Progenitor cell of endocrine pancreas (in vitro differentiated cells): ENCODE data around the gene SOX18. TPM values are rescaled to one million over a fixed set of nuclear protein-coding genes. Genes with fewer than 3 reads are reported as not detected.

ENCODE experiments used
- DNase-seq: peaks from one replicate; pipeline ENCODE4 v3.0.0; 2021; ENCODE audit warnings: low spot score; ENCODE audit not compliant: unreplicated experiment
- H3K27ac Mint-ChIP-seq: 2 replicates; pipeline ENCODE4 v1.8.0; 2021; ENCODE audit warnings: mild to moderate bottlenecking, moderate library complexity, mixed read lengths
- H3K27me3 Mint-ChIP-seq: 2 replicates; pipeline ENCODE4 v1.8.0; 2021; ENCODE audit warnings: mixed read lengths
- H3K36me3 Mint-ChIP-seq: 2 replicates; pipeline ENCODE4 v1.8.0; 2022; ENCODE audit warnings: mixed read lengths; ENCODE audit not compliant: insufficient read depth
- H3K4me1 Mint-ChIP-seq: 2 replicates; pipeline ENCODE4 v1.8.0; 2021; ENCODE audit warnings: low read depth, mixed read lengths
- H3K4me3 Mint-ChIP-seq: 2 replicates; pipeline ENCODE4 v1.8.0; 2021; ENCODE audit warnings: low read depth, mild to moderate bottlenecking, moderate library complexity, mixed read lengths
- H3K9me3 Mint-ChIP-seq: 2 replicates; pipeline ENCODE4 v1.8.0; 2021; ENCODE audit warnings: low read depth, mixed read lengths
- total RNA-seq: library from RNA; stranded (reverse); gene quantifications from 2 replicates; pipeline ENCODE4 v1.2.1, GENCODE V29; 2021
- TF ChIP-seq, protein P1 (sequence below): fragments of 200-600 bp; sonication (generic); IDR thresholded peaks from one replicate; pipeline ENCODE4 v1.5.0; 2021; ENCODE audit warnings: antibody characterized with exemption, mild to moderate bottlenecking; ENCODE audit not compliant: unreplicated experiment

Gene SOX18
- total RNA-seq, 1 donor from 2014 or later = not detected

DNA sequence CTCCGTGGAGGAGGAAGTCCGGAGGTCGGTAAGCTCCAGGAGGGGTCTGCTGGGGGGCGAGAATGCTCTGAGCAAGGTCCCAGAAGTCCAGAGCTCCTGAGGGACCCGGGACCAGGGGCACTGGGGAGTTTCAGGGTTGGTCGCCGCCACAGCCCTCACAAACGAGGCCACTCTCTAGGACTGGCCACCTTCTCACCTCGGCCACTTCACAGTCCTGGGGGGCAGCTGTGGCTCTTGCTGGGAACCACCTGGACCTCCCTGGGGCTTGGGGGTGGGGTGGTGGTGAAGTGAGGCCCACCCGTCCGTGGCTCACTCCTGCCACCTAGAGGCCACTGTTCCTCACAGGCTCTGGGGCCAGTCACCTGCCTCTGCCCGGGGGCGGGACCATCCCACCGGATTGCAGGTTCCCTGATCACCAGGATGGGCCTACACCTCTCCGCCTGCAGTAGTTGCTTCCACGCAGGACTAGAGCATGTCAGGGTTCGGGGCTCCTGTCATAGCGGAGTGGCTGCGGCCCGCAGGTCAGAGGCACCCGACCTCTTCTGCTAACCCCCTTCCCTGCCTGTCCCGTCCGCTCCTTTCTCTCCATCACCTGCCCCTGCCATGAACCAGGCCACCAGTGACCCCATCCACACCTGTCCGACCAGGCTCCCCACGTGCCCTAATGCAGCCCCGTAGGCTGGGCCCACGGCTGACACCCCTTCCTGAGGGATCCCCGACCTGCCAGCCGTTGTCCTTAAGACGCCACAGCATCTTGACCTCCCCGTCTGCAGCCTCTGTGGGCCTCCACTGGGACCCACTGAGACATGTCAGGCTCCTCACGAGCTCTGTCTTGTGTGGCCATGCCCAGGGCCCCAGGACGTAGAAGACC is 8.4 kb upstream of the SOX18 start:
- H3K27ac Mint-ChIP-seq = no peak overlapping the region
- no peaks in the 10 kb centered on the region for H3K9me3 Mint-ChIP-seq
- TF ChIP-seq, protein P1, sequence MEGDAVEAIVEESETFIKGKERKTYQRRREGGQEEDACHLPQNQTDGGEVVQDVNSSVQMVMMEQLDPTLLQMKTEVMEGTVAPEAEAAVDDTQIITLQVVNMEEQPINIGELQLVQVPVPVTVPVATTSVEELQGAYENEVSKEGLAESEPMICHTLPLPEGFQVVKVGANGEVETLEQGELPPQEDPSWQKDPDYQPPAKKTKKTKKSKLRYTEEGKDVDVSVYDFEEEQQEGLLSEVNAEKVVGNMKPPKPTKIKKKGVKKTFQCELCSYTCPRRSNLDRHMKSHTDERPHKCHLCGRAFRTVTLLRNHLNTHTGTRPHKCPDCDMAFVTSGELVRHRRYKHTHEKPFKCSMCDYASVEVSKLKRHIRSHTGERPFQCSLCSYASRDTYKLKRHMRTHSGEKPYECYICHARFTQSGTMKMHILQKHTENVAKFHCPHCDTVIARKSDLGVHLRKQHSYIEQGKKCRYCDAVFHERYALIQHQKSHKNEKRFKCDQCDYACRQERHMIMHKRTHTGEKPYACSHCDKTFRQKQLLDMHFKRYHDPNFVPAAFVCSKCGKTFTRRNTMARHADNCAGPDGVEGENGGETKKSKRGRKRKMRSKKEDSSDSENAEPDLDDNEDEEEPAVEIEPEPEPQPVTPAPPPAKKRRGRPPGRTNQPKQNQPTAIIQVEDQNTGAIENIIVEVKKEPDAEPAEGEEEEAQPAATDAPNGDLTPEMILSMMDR = peak; percentile 87
- H3K4me1 Mint-ChIP-seq = peaks cover 11% of the 10 kb centered on the region
- H3K4me3 Mint-ChIP-seq = no peak overlapping the region
- peak; percentile 86 for DNase-seq
- peaks cover 16% of the 10 kb centered on the region for H3K27me3 Mint-ChIP-seq
- no peaks in the 10 kb centered on the region for H3K36me3 Mint-ChIP-seq

DNA sequence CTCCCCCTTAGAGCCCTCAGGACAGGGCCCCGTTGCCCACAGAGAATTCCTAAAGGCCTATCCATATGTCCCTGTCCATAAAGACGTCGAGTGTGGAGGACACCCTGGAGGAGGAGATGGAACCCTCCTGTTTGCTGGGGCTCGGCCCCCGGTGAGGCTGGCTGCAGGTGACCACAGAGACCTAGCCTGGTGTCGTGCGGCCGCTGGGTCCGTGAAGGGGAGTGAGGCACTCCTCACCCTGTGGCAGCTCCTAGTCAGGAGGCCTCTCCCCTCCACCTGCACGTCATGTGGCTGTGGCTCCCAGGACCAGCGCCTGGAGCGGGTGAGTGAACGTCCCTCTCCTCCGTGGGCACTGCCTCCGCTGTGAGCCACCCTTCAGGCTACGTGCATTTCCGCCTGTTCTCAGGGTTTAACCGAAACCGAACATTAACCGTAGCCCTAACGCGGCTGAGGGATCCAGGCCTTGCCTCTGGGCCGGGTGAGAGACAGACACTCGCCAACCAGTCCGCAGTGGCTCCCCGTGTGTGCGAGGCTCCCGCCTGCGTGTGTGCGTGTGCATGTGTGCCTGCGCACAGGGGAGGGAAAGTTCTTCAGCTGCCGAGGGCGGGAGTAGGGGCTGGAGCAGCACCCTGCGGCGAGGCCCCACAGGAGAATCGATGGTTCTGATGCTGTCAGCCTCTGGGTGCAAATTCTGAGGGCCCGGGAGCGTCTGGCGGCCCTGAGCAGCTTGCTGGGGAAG is 7.6 kb upstream of the SOX18 start:
- Mint-ChIP-seq H3K36me3 (no peaks in the 10 kb centered on the region), H3K27me3 (peaks cover 20% of the 10 kb centered on the region), H3K9me3 (no peaks in the 10 kb centered on the region), H3K4me3 (no peak overlapping the region), H3K27ac (no peak overlapping the region), H3K4me1 (peaks cover 7% of the 10 kb centered on the region)
- TF ChIP-seq, protein P1 = no peak
- no peak for DNase-seq

DNA sequence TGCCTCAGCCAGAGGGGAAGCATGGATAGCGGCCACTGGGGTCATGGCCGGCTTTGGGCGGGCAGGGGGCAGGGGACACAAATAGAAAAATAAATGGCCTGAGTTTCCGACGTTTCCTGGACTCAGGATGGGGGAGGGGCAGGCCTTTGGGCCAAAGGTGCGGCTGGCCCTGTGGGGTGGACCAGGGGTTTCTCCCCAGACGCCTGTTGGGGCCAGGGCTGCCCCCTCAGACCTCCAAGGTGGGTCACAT is 7.1 kb upstream of the SOX18 start:
- H3K27ac Mint-ChIP-seq = no peak overlapping the region

DNA sequence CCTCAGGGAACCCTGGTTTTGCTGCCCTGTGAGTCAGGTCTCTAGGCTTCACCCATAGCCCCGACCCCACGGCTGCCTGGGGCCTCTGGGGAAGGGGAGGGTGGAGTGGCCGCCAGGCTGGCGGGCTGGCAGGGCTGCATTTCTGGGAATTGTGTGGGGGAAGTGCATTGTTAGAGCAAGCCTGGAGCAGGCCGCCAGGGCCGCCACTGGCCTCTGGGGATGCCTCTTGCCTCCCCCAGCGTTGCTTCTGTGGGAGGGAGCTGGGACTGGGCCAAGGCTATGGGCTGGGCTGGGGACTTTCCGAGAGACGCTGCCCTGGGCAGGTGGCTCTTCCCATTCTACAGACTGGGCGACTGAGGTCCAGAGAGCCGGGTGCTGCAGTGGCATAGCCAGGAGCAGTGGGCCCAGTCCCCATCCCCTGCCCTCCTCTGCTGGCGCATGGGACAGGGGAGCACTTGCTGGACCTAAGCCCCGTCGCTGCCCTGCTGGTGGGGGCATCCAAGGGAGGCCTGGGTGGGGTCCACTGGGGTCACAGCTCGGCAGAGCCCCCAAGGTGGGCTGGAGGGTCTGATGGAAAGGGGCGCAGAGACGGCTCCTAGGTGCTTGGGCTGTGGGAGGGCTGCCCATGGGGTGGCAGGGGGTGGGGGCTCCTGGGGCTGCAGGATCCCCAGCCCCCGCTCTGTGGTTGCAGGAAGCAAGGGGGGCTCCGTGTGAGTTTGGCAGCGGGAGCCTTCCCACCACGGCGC is 6.6 kb upstream of the SOX18 start:
- no peaks in the 10 kb centered on the region for H3K9me3 Mint-ChIP-seq
- no peak overlapping the region for H3K4me3 Mint-ChIP-seq
- no peak for DNase-seq
- peaks cover 26% of the 10 kb centered on the region for H3K27me3 Mint-ChIP-seq
- peaks cover 6% of the 10 kb centered on the region for H3K4me1 Mint-ChIP-seq
- TF ChIP-seq, protein P1 = no peak
- no peaks in the 10 kb centered on the region for H3K36me3 Mint-ChIP-seq
- H3K27ac Mint-ChIP-seq = no peak overlapping the region

More for the DNA sequence above, 7.1 kb upstream of the SOX18 start:
- peaks cover 6% of the 10 kb centered on the region for H3K4me1 Mint-ChIP-seq
- H3K36me3 Mint-ChIP-seq = no peaks in the 10 kb centered on the region
- no peak overlapping the region for H3K4me3 Mint-ChIP-seq
- peaks cover 24% of the 10 kb centered on the region for H3K27me3 Mint-ChIP-seq
- no peak for DNase-seq
- no peaks in the 10 kb centered on the region for H3K9me3 Mint-ChIP-seq
- TF ChIP-seq, protein P1 = no peak

DNA sequence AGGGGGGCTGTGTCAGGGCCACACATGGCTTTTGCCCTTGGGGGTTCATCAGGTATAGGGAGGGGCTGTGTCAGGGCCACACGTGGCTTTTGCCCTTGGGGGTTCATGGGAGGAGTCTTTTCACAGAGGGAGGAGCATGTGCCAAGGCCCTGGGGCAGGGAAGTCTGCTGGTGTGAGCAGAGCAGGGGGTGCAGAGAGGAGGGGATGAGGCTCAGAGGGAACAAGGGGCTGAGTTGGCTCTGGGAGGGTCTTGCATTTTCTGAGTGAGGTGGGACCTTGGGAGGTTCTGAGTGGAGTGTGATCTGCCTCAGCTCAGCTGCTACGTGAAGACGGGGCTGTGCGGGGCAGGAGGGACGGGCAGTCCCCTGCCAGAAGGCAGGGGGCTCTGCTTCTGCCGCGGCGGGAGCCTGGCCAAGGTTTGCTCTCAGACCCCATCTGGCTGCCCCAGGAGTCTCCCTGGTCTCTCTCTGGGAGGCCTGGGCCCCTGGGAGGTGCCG is 6.0 kb upstream of the SOX18 start:
- no peak for DNase-seq
- H3K4me3 Mint-ChIP-seq = no peak overlapping the region
- peaks cover 6% of the 10 kb centered on the region for H3K4me1 Mint-ChIP-seq
- no peaks in the 10 kb centered on the region for H3K9me3 Mint-ChIP-seq
- H3K27me3 Mint-ChIP-seq = peaks cover 32% of the 10 kb centered on the region
- no peaks in the 10 kb centered on the region for H3K36me3 Mint-ChIP-seq
- TF ChIP-seq, protein P1 = no peak
- H3K27ac Mint-ChIP-seq = peak overlapping the region; percentile 45
